ENCODE measurements around the gene OBSCN.

DNA sequence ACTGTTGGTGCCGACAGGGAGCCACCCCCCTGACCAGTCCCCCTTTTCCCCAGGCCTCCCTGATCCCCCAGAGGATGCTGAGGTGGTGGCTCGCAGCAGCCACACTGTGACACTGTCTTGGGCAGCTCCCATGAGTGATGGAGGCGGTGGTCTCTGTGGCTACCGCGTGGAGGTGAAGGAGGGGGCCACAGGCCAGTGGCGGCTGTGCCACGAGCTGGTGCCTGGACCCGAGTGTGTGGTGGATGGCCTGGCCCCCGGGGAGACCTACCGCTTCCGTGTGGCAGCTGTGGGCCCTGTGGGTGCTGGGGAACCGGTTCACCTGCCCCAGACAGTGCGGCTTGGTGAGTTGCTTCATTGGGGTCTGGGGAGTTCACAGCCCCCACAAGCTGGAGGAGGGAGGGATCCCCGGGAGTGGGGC is 109.6 kb downstream of the OBSCN start:
- no peak for TF ChIP-seq POLR2AphosphoS5 (IDR thresholded peaks at IDR 0.05; ENCODE audit: insufficient read depth, low read depth, low read length)
- TF ChIP-seq, protein P1, sequence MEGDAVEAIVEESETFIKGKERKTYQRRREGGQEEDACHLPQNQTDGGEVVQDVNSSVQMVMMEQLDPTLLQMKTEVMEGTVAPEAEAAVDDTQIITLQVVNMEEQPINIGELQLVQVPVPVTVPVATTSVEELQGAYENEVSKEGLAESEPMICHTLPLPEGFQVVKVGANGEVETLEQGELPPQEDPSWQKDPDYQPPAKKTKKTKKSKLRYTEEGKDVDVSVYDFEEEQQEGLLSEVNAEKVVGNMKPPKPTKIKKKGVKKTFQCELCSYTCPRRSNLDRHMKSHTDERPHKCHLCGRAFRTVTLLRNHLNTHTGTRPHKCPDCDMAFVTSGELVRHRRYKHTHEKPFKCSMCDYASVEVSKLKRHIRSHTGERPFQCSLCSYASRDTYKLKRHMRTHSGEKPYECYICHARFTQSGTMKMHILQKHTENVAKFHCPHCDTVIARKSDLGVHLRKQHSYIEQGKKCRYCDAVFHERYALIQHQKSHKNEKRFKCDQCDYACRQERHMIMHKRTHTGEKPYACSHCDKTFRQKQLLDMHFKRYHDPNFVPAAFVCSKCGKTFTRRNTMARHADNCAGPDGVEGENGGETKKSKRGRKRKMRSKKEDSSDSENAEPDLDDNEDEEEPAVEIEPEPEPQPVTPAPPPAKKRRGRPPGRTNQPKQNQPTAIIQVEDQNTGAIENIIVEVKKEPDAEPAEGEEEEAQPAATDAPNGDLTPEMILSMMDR (IDR thresholded peaks at IDR 0.05; ENCODE audit: extremely low read depth in 1 of 2, insufficient read depth in 1 of 2, low read depth in 1 of 2, low read length in 2 of 2), result no peak
- TF ChIP-seq EZH2 (IDR thresholded peaks at IDR 0.05; ENCODE audit: borderline replicate concordance, low read depth, low read length, severe bottlenecking), result no peak
- no peak for TF ChIP-seq POLR2A (IDR thresholded peaks at IDR 0.05; ENCODE audit: low read depth, low read length)
- no peak for TF ChIP-seq FOS (IDR thresholded peaks at IDR 0.05; ENCODE audit: borderline replicate concordance, insufficient read depth, low read length)
- TF ChIP-seq GATA2 (IDR thresholded peaks at IDR 0.05; ENCODE audit: insufficient read depth, insufficient read length, low read depth, low read length), result no peak
